Testis (tissue), 3 donors: Measurements from ENCODE around the gene CFAP70. TPM values are rescaled to one million over a fixed set of nuclear protein-coding genes. Genes with fewer than 3 reads are reported as not detected.

Source experiments
- DNase-seq: peaks from one replicate; pipeline ENCODE4 v3.0.0-alpha.2; 2019
- H3K27ac ChIP-seq, 2 donors: fragments of 200-600 bp; sonication (generic); one replicate each; pipeline ENCODE4 v1.5.1; 2019
- H3K27me3 ChIP-seq: fragments of 200-600 bp; sonication (generic); one replicate; pipeline ENCODE4 v1.5.1; 2019
- H3K36me3 ChIP-seq: fragments of 200-600 bp; sonication (generic); one replicate; pipeline ENCODE4 v1.5.1; 2017; ENCODE audit warnings: low read depth; ENCODE audit errors: missing control alignments
- H3K4me1 ChIP-seq: fragments of 200-600 bp; sonication (generic); one replicate; pipeline ENCODE4 v1.5.1; 2019
- H3K4me3 ChIP-seq, 2 donors: fragments of 200-600 bp; sonication (generic); one replicate each; pipeline ENCODE4 v1.5.1; 2017 to 2019
- H3K9me3 ChIP-seq: fragments of 200-600 bp; sonication (generic); one replicate; pipeline ENCODE4 v1.5.1; 2017
- POLR2A ChIP-seq: fragments of 450-650 bp; IDR thresholded peaks from one replicate; pipeline ENCODE4 v1.6.1; 2017; ENCODE audit warnings: antibody characterized with exemption, mild to moderate bottlenecking, moderate library complexity
- WGBS, 2 donors: methylation state at CpG; one replicate each; pipeline ENCODE4 v1.1.5; 2018; 5-methylcytosine and 5-hydroxymethylcytosine counted together
- intact Hi-C: fragments of 100-400 bp; cut with DNase I; formaldehyde crosslinking; loops from one replicate; pipeline ENCODE4 v1.15.1; 2023; ENCODE audit warnings: low total_unique reads
- polyA plus RNA-seq: library from polyadenylated mRNA; stranded (reverse); fragments of 350-450 nt; fragmentation: Illumina TruSeq; extraction: RNeasy Lipid Tissue Mini Kit (QIAGEN cat#74804); gene quantifications from one replicate; pipeline ENCODE4 v1.2.3, GENCODE V29; 2014; ENCODE audit warnings: low read depth, low replicate concordance; ENCODE audit not compliant: insufficient read depth
- total RNA-seq, 2 donors: library from RNA; depleted of rRNA; stranded (reverse); fragments of >200 nt; gene quantifications; one replicate each; pipeline ENCODE4 v1.2.3, GENCODE V29; 2016
- TF ChIP-seq, protein P1 (sequence below), 3 experiments: fragments of 450-650 bp in 2 of 3; fragments of 200-600 bp in 1 of 3; sonication (generic) in 1 of 3; IDR thresholded peaks; one replicate each; pipeline ENCODE4 v1.5.1; 2016 to 2019; ENCODE audit warnings: antibody characterized with exemption in 3 of 3, mild to moderate bottlenecking in 2 of 3, moderate library complexity in 1 of 3

Gene CFAP70
- total and polyA plus RNA-seq, 3 donors from 2014 or later = 29.6 to 57.2 (median 46.2) TPM

DNA sequence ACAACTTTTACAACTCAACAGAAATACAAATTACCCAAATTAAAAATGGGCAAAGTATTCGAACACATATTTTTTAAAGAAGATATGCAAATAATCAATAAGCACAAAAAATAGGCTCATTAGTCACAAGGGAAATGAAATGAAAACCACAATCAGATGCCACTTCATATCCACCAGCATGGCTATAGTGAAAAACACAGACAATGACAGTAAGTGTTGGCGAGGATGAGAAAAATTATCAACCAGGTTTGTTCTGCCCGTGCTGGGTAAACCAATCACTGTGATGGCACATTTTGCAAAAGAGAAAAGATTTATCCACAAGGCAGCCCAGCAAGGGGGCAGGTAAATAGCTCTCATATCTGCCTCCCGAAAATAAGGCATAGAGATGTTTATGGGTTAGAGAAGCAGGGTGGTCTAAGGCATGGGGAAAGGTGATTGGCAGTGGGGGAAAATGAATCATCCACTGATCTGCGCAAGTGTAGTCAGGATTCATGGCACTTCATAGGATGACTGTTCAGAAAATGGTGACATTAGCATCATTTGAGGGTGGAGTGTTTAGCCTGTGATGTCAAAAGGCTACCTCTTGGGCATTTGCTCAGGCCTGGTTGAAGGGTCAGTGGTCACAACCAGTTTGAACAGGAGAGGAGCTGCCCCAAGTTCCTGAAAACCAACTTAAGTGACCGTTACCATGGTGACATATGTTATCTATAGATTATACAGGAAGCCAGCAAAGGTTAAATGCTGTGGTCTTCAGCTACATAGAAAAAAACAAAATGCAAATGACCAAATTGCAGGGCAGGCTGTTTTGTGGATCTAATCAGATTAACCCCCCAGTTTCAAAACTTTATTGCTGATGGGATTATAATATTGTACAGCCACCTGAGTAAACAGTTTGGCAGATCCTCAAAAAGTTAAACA lies 8.0 kb upstream of the CFAP70 start:
- intact Hi-C loops = no loop called here
- DNase-seq = no peak
- no peak overlapping the region for H3K4me3 ChIP-seq
- no peaks in the 10 kb centered on the region for H3K36me3 ChIP-seq
- TF ChIP-seq, protein P1, sequence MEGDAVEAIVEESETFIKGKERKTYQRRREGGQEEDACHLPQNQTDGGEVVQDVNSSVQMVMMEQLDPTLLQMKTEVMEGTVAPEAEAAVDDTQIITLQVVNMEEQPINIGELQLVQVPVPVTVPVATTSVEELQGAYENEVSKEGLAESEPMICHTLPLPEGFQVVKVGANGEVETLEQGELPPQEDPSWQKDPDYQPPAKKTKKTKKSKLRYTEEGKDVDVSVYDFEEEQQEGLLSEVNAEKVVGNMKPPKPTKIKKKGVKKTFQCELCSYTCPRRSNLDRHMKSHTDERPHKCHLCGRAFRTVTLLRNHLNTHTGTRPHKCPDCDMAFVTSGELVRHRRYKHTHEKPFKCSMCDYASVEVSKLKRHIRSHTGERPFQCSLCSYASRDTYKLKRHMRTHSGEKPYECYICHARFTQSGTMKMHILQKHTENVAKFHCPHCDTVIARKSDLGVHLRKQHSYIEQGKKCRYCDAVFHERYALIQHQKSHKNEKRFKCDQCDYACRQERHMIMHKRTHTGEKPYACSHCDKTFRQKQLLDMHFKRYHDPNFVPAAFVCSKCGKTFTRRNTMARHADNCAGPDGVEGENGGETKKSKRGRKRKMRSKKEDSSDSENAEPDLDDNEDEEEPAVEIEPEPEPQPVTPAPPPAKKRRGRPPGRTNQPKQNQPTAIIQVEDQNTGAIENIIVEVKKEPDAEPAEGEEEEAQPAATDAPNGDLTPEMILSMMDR (IDR thresholded peaks at IDR 0.05) = no peak
- TF ChIP-seq POLR2A = no peak
- no peak overlapping the region for H3K27ac ChIP-seq
- no peaks in the 10 kb centered on the region for H3K9me3 ChIP-seq
- H3K4me1 ChIP-seq = no peaks in the 10 kb centered on the region
- H3K27me3 ChIP-seq = no peaks in the 10 kb centered on the region
- 91 to 94% methylated on average over 6 of the region's 6 CpGs for WGBS, 2 donors

DNA sequence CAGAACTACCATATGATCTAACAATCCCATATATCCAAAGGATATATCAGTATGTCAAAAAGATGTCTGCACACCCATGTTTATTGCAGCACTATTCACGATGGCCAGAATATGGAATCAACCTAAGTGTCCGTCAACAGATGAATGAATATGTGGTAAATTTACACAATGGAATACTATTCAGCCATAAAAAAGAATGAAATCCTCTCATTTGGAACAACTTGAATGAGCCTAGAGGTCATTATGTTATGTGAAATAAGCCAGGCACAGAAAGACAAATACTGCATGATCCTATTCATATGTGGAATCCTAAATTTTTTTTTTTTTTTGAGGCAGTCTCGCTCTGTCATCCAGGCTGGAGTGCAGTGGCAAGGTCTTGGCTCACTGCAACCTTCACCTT lies 6.3 kb upstream of the CFAP70 start:
- Histone ChIP-seq H3K27me3 (no peaks in the 10 kb centered on the region), H3K9me3 (no peaks in the 10 kb centered on the region)

DNA sequence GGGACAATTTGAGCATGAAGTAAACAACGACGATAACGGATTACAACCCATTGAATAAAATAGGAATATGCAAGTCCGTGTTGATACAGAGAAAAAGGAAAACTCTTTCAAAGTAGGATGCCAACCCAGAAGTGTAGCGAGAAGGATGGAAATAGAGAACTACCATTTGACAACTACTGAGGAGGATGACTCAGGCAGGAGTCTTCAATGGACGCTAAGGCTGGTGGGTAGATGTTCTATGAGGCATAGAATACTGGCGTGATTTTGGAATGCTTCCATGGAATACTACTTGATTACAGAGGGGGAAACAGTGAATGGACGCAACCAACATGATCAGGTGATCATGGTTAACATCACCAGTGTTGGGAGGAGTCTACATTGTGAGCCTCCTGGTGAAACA lies 828 bp upstream of the CFAP70 start:
- Histone ChIP-seq H3K4me1 (no peaks in the 10 kb centered on the region), H3K4me3 (peak overlapping the region; percentile 70 to 86), H3K27ac (no peak overlapping the region), H3K27me3 (no peaks in the 10 kb centered on the region), H3K9me3 (no peaks in the 10 kb centered on the region), H3K36me3 (no peaks in the 10 kb centered on the region)
- intact Hi-C loops = no loop called here
- 56 to 67% methylated on average over 8 of the region's 8 CpGs for WGBS, 2 donors
- TF ChIP-seq, protein P1 (IDR thresholded peaks at IDR 0.05) = no peak
- no peak for TF ChIP-seq POLR2A
- no peak for DNase-seq

More for the DNA sequence above, 6.3 kb upstream of the CFAP70 start:
- WGBS, 2 donors = 89 to 99% methylated on average over 3 of the region's 3 CpGs
- no peaks in the 10 kb centered on the region for H3K4me1 ChIP-seq
- TF ChIP-seq, protein P1 (IDR thresholded peaks at IDR 0.05) = no peak
- TF ChIP-seq POLR2A = no peak
- no peak overlapping the region for H3K4me3 ChIP-seq
- no peaks in the 10 kb centered on the region for H3K36me3 ChIP-seq
- H3K27ac ChIP-seq = no peak overlapping the region
- no peak for DNase-seq
- intact Hi-C loops = no loop called here

DNA sequence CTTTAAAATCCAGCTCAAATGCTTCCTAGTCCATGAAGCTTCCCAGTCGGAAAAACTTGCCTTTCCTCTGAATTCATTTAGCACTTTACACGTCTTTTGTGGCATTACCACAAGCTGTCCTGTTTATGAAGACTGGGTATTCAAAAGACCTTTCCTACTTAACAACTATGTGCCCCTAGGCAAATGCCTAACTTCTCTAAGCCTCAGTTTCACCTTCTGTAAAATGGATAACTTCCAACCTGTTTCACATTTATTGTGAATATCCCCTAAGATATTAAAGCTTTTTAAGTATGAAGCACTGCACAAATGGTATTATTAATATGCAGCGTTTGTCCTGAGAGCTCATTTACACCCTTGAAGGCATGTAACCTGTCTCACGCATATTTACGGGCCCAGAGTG lies 843 bp downstream of the CFAP70 start:
- Histone ChIP-seq H3K36me3 (no peaks in the 10 kb centered on the region), H3K27me3 (no peaks in the 10 kb centered on the region), H3K27ac (no peak overlapping the region), H3K9me3 (no peaks in the 10 kb centered on the region), H3K4me3 (peak overlapping the region; percentile 70 to 86), H3K4me1 (no peaks in the 10 kb centered on the region)
- WGBS, 2 donors = 15 to 21% methylated on average over 5 of the region's 5 CpGs
- intact Hi-C loops = no loop called here
- DNase-seq = no peak
- no peak for TF ChIP-seq POLR2A
- TF ChIP-seq, protein P1 (IDR thresholded peaks at IDR 0.05) = no peak
